Stomach (tissue), 9 donors: ENCODE results near the gene BCAR1. TPM values are rescaled to one million over a fixed set of nuclear protein-coding genes. Genes with fewer than 3 reads are reported as not detected.
"Not testable (repeated sequence)": the region's sequence is repeated elsewhere in the genome, so short reads cannot be mapped to it uniquely, and the experiment has no call there.

ENCODE experiments used
- DNase-seq, 2 donors: peaks; one replicate each; pipeline versions ENCODE4 v3.0.0 to v3.0.0-alpha.2; 2013 to 2019
- H3K27ac ChIP-seq, 5 donors: fragments of 200-600 bp in 4 of 5; sonication (generic) in 4 of 5; one replicate each; pipeline ENCODE4 v1.5.1; 2013 to 2019; ENCODE audit warnings: mild to moderate bottlenecking in 1 of 5, moderate library complexity in 1 of 5
- H3K27me3 ChIP-seq, 3 donors: fragments of 200-600 bp; sonication (generic); one replicate each; pipeline ENCODE4 v1.5.1; 2017 to 2019; ENCODE audit warnings: mixed run types in 1 of 3
- H3K36me3 ChIP-seq, 4 donors: fragments of 200-600 bp; sonication (generic); 1 replicate in 3 of 4; 2 replicates in 1 of 4; pipeline ENCODE4 v1.5.1; 2016 to 2019
- H3K4me1 ChIP-seq, 4 donors: fragments of 200-600 bp; sonication (generic); one replicate each; pipeline ENCODE4 v1.5.1; 2016 to 2019
- H3K4me3 ChIP-seq, 4 donors: fragments of 200-600 bp; sonication (generic) in 3 of 4; one replicate each; pipeline ENCODE4 v1.5.1; 2016 to 2019; ENCODE audit warnings: mild to moderate bottlenecking in 1 of 4
- H3K9me3 ChIP-seq, 4 donors: fragments of 200-600 bp; sonication (generic); one replicate each; pipeline ENCODE4 v1.5.1; 2016 to 2019
- CTCF ChIP-seq, 7 experiments: fragments of 450-650 bp in 4 of 7; fragments of 200-600 bp in 3 of 7; sonication (generic) in 3 of 7; IDR thresholded peaks; one replicate each; pipeline ENCODE4 v1.5.1; 2016 to 2019; ENCODE audit warnings: antibody characterized with exemption in 7 of 7, control low read depth in 2 of 7, mild to moderate bottlenecking in 1 of 7
- EP300 ChIP-seq: sonication (generic); formaldehyde crosslinking; IDR thresholded peaks from one replicate; pipeline ENCODE4 v1.6.1; 2017; ENCODE audit warnings: antibody characterized with exemption
- POLR2A ChIP-seq, 4 donors: fragments of 450-650 bp; IDR thresholded peaks; one replicate each; pipeline ENCODE4 v1.6.1; 2016; ENCODE audit warnings: antibody characterized with exemption in 4 of 4, control low read depth in 2 of 4, mild to moderate bottlenecking in 1 of 4, moderate library complexity in 1 of 4
- POLR2AphosphoS5 ChIP-seq, 3 donors: sonication (generic); formaldehyde crosslinking; IDR thresholded peaks; one replicate each; pipeline ENCODE4 v1.6.1; 2016; ENCODE audit warnings: antibody characterized with exemption in 3 of 3
- WGBS, 5 donors: extraction: QIAGEN DNeasy Blood & Tissue Kit in 3 of 5; methylation state at CpG; one replicate each; pipeline versions ENCODE4 v1.1.5 to v1.1.7; 2013 to 2018; 5-methylcytosine and 5-hydroxymethylcytosine counted together
- intact Hi-C: fragments of 100-400 bp; cut with DNase I; formaldehyde crosslinking; loops from one replicate; pipeline ENCODE4 v1.15.1; 2023; ENCODE audit warnings: low total_unique reads
- polyA plus RNA-seq, 3 donors: library from polyadenylated mRNA; stranded (reverse); fragments of 200-250 nt; gene quantifications; one replicate each; pipeline ENCODE4 v1.2.3, GENCODE V29; 2013
- total RNA-seq, 5 donors: library from RNA; depleted of rRNA; stranded (reverse); fragments of >200 nt; gene quantifications; one replicate each; pipeline versions ENCODE4 v1.1.0 to v1.2.3, GENCODE V29; 2014 to 2016
- donor health status: healthy with polysubstance abuse.
- donor health status: Bipolar disorder and iron deficiency.
- donor health status: healthy.

Gene BCAR1
- total and polyA plus RNA-seq, 8 donors, result 34.7 to 219 (median 56.8) TPM

- Histone ChIP-seq H3K27me3 (peaks cover 0 to 17% (median 0%) of the 10 kb centered on the region in 3 donors), H3K9me3 (no peaks in the 10 kb centered on the region), H3K36me3 (peaks cover 16 to 35% (median 34%) of the 10 kb centered on the region in 4 donors), H3K27ac (no peak overlapping the region), H3K4me3 (no peak overlapping the region), H3K4me1 (peaks cover 0 to 6% (median 0%) of the 10 kb centered on the region in 4 donors)
- DNase-seq, result no peak
- no peak for TF ChIP-seq POLR2AphosphoS5 (IDR thresholded peaks at IDR 0.05)
- no peak for TF ChIP-seq POLR2A (IDR thresholded peaks at IDR 0.05)
- TF ChIP-seq CTCF (IDR thresholded peaks at IDR 0.05), result no peak
- TF ChIP-seq EP300, result no peak
- intact Hi-C loops, result no loop called here
- 65 to 77% (median 69%) methylated on average over 22 to 26 of the region's 26 CpGs for WGBS, 5 donors
These were observed 25.5 kb downstream of the BCAR1 start for GRCh38 chr16:75225678-75226515.

- peaks cover 0 to 3% (median under 1%) of the 10 kb centered on the region in 4 donors for H3K4me1 ChIP-seq
- no peak overlapping the region for H3K4me3 ChIP-seq
- H3K9me3 ChIP-seq, result no peaks in the 10 kb centered on the region
- TF ChIP-seq POLR2AphosphoS5 (IDR thresholded peaks at IDR 0.05), result peak in 1 of 3 donors; percentile 5
- TF ChIP-seq CTCF (IDR thresholded peaks at IDR 0.05), result no peak
- TF ChIP-seq EP300, result no peak
- no peak for TF ChIP-seq POLR2A (IDR thresholded peaks at IDR 0.05)
- H3K27ac ChIP-seq, result no peak overlapping the region
- peaks cover 16 to 27% (median 26%) of the 10 kb centered on the region in 4 donors for H3K36me3 ChIP-seq
- no peak for DNase-seq
- peaks cover 0 to 17% (median 0%) of the 10 kb centered on the region in 3 donors for H3K27me3 ChIP-seq
- intact Hi-C loops, result no loop called here
- 36 to 57% (median 51%) methylated on average over 11 to 12 of the region's 12 CpGs for WGBS, 5 donors
These were observed 26.3 kb downstream of the BCAR1 start for GRCh38 chr16:75225092-75225491.

GRCh38 chr16:75224306-75225082 is 26.9 kb downstream of the BCAR1 start:
- WGBS, 5 donors, result 52 to 69% (median 64%) methylated on average over 11 to 20 of the region's 20 CpGs
- DNase-seq, result no peak

GRCh38 chr16:75223129-75223528 is 28.3 kb downstream of the BCAR1 start:
- H3K36me3 ChIP-seq, intact Hi-C loops, H3K4me3 ChIP-seq, H3K9me3 ChIP-seq, H3K4me1 ChIP-seq, DNase-seq, H3K27ac ChIP-seq: not testable (repeated sequence)
- 84 to 86% (median 86%) methylated on average over 4 to 10 of the region's 20 CpGs; no CpG with 5 or more reads in 2 of the 5 donors for WGBS, 5 donors
- peaks cover 0 to 17% (median 0%) of the 10 kb centered on the region in 3 donors for H3K27me3 ChIP-seq

More at GRCh38 chr16:75224306-75225082, 26.9 kb downstream of the BCAR1 start:
- intact Hi-C loops, result no loop called here
- H3K4me3 ChIP-seq, result no peak overlapping the region
- no peak for TF ChIP-seq CTCF (IDR thresholded peaks at IDR 0.05)
- peaks cover 13 to 21% (median 20%) of the 10 kb centered on the region in 4 donors for H3K36me3 ChIP-seq
- no peak overlapping the region for H3K27ac ChIP-seq
- peaks cover 0 to 17% (median 0%) of the 10 kb centered on the region in 3 donors for H3K27me3 ChIP-seq
- peaks cover 0 to 7% (median 4%) of the 10 kb centered on the region in 4 donors for H3K4me1 ChIP-seq
- no peaks in the 10 kb centered on the region for H3K9me3 ChIP-seq
